HepG2 (cell line): ENCODE measurements around the gene NUP93. TPM values are rescaled to one million over a fixed set of nuclear protein-coding genes. Genes with fewer than 3 reads are reported as not detected.

Experiments used
- ATF7-NPFF ChIP-seq: sonication (generic); formaldehyde crosslinking; IDR thresholded peaks from 2 replicates; pipeline ENCODE4 v1.8.1; 2023; ENCODE audit warnings: mild to moderate bottlenecking, low read depth, missing genetic modification reagents, moderate library complexity
- CEBPG ChIP-seq: IDR thresholded peaks from 2 replicates; pipeline ENCODE4 v1.6.1; 2016
- EP300 ChIP-seq, 3 experiments: sonication (generic) in 1 of 3; formaldehyde crosslinking in 1 of 3; IDR thresholded peaks; 2 replicates each; pipeline versions ENCODE4 v1.5.1 to v1.6.1; 2011 to 2020; ENCODE audit warnings: low read depth in 2 of 3, low read length in 2 of 3, borderline replicate concordance in 1 of 3, improper control_type of control experiment in 1 of 3, mild to moderate bottlenecking in 1 of 3, missing genetic modification reagents in 1 of 3, moderate library complexity in 1 of 3
- FOSL2 ChIP-seq: sonication (generic); formaldehyde crosslinking; IDR thresholded peaks from 2 replicates; pipeline ENCODE4 v1.4.0; 2020; ENCODE audit warnings: missing genetic modification reagents
- GABPA ChIP-seq, 2 experiments: IDR thresholded peaks; 2 replicates each; pipeline ENCODE4 v1.6.1; 2011 to 2016; ENCODE audit warnings: low read depth in 2 of 2, low read length in 1 of 2, missing biosample characterization in 1 of 2, missing genetic modification characterization in 1 of 2
- GZF1 ChIP-seq: sonication (generic); formaldehyde crosslinking; IDR thresholded peaks from 2 replicates; pipeline ENCODE4 v1.5.1; 2020; ENCODE audit warnings: mild to moderate bottlenecking, missing genetic modification reagents
- HOXA5 ChIP-seq: sonication (generic); formaldehyde crosslinking; IDR thresholded peaks from 2 replicates; pipeline ENCODE4 v1.4.0; 2020; ENCODE audit warnings: missing genetic modification reagents
- KDM3A ChIP-seq: IDR thresholded peaks from 2 replicates; pipeline ENCODE4 v1.6.1; 2018; ENCODE audit warnings: low read depth, missing compliant biosample characterization
- KMT2B ChIP-seq: IDR thresholded peaks from 2 replicates; pipeline ENCODE4 v1.6.1; 2016; ENCODE audit warnings: missing genetic modification reagents, missing compliant biosample characterization
- NONO ChIP-seq, 2 experiments: fragments of 450-650 bp in 1 of 2; sonication (generic) in 1 of 2; formaldehyde crosslinking in 1 of 2; IDR thresholded peaks in 1 of 2; conservative IDR thresholded peaks in 1 of 2; 2 replicates each; pipeline versions ENCODE4 v1.6.1 to v1.8.0; 2017 to 2022; ENCODE audit warnings: mild to moderate bottlenecking in 1 of 2, missing genetic modification reagents in 1 of 2, moderate library complexity in 1 of 2
- NR2F6 ChIP-seq, 2 experiments: IDR thresholded peaks; 2 replicates each; pipeline ENCODE4 v1.6.1; 2016; ENCODE audit warnings: antibody characterized with exemption in 1 of 2, mild to moderate bottlenecking in 1 of 2
- POLR2AphosphoS2 ChIP-seq: IDR thresholded peaks from 2 replicates; pipeline ENCODE4 v1.6.1; 2011; ENCODE audit warnings: low read depth, low read length, improper control_type of control experiment
- POLR2AphosphoS5 ChIP-seq: IDR thresholded peaks from 2 replicates; pipeline ENCODE4 v1.6.1; 2012; ENCODE audit warnings: low read depth, low read length
- SRSF1 ChIP-seq: fragments of 200-400 bp; formaldehyde crosslinking; optimal IDR thresholded peaks from 2 replicates; pipeline ENCODE3; 2017; ENCODE audit warnings: mild to moderate bottlenecking, low read depth, low read length, moderate library complexity
- TAF1 ChIP-seq: sonication (generic); formaldehyde crosslinking; IDR thresholded peaks from 2 replicates; pipeline ENCODE4 v1.4.0; 2020; ENCODE audit warnings: missing genetic modification reagents
- TRIM24 ChIP-seq: sonication (generic); formaldehyde crosslinking; IDR thresholded peaks from 2 replicates; pipeline ENCODE4 v1.8.0; 2022; ENCODE audit warnings: mild to moderate bottlenecking, missing genetic modification reagents
- YEATS4 ChIP-seq: sonication (generic); formaldehyde crosslinking; IDR thresholded peaks from 2 replicates; pipeline ENCODE4 v1.4.0; 2020; ENCODE audit warnings: missing genetic modification reagents, borderline replicate concordance
- ZFP82 ChIP-seq: sonication (generic); formaldehyde crosslinking; IDR thresholded peaks from 2 replicates; pipeline ENCODE4 v1.5.1; 2020; ENCODE audit warnings: mild to moderate bottlenecking, missing genetic modification reagents, borderline replicate concordance
- ZNF549 ChIP-seq: sonication (generic); formaldehyde crosslinking; IDR thresholded peaks from 2 replicates; pipeline ENCODE4 v1.5.0; 2020; ENCODE audit warnings: missing genetic modification reagents
- ZNF569 ChIP-seq: sonication (generic); formaldehyde crosslinking; IDR thresholded peaks from 2 replicates; pipeline ENCODE4 v1.5.0; 2020; ENCODE audit warnings: mild to moderate bottlenecking, missing genetic modification reagents, moderate library complexity, borderline replicate concordance
- ZNF83 ChIP-seq: sonication (generic); formaldehyde crosslinking; IDR thresholded peaks from 2 replicates; pipeline ENCODE4 v1.4.0; 2020; ENCODE audit warnings: missing genetic modification reagents, mild to moderate bottlenecking, borderline replicate concordance
- ZNF891 ChIP-seq: sonication (generic); formaldehyde crosslinking; IDR thresholded peaks from 2 replicates; pipeline ENCODE4 v1.5.0; 2020; ENCODE audit warnings: mild to moderate bottlenecking, missing genetic modification reagents
- polyA plus RNA-seq, 8 experiments: library from polyadenylated mRNA; depleted of rRNA in 3 of 8; stranded (reverse) in 7 of 8; unstranded in 1 of 8; fragments of >200 nt; fragmentation: Illumina TruSeq in 4 of 8; extraction: Trizol in 4 of 8; gene quantifications; 2 replicates each; pipeline versions ENCODE4 v1.2.1 to v1.2.3, GENCODE V29; 2011 to 2016; ENCODE audit warnings: low read depth in 4 of 8, missing spikeins in 1 of 8, mixed read lengths in 1 of 8; ENCODE audit not compliant: insufficient read depth in 1 of 8
- total RNA-seq, 5 experiments: library from RNA; depleted of rRNA; stranded (reverse); fragments of >200 nt; fragmentation: Illumina TruSeq; extraction: Trizol; gene quantifications; 2 replicates each; pipeline ENCODE4 v1.2.3, GENCODE V29; 2016; ENCODE audit warnings: low read depth in 1 of 5
- TF ChIP-seq, protein P1 (sequence below): sonication (generic); formaldehyde crosslinking; IDR thresholded peaks from 2 replicates; pipeline ENCODE4 v1.5.0; 2020; ENCODE audit warnings: mild to moderate bottlenecking, missing genetic modification reagents
- TF ChIP-seq, protein P2 (sequence below): sonication (generic); formaldehyde crosslinking; conservative IDR thresholded peaks from 2 replicates; pipeline ENCODE4 v1.4.0; 2020; ENCODE audit warnings: mild to moderate bottlenecking, missing genetic modification reagents, moderate library complexity

Gene NUP93
- total and polyA plus RNA-seq, 2 of the 13 experiments (the other 11 are each of a cell fraction or from before 2014, with no cell fraction given), result 58.5 to 140 TPM

DNA sequence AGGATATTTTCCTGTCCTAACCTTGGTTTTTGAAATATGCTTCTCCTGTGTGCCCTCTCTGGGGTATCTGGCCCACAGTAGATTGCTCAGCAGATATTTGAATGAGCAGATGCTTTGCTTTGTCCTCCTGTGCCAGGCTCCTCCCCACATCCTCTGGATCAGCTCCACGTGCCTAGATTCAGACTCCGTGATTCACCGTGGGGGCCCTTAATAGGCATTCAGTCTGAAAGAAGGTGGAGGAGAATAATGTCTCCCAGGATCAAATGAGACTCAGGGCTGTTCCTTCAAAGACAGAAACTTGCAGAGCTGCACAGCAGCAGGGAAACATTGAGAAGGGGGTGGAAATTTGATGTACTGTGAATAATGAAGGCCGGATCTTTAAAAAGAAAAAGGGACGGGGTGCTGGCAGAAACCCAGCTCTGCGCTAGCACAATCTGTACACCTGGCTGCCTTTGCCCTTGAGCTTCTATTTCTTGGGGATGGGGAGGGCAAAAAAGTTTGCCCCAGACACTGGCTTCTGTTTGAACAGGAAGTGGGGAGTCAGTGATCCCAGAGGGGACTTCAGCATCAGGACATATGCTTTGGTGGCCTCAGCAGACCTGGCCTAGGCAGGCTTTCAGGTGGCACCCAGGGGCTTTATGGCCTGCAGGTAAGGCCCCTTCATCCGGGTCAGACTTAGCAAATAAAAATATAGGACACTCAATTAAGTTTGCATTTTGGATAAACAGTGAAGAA lies 119.2 kb downstream of the NUP93 start (continued):
- TF ChIP-seq KMT2B (CRISPR knock-in tag) (no peak), KDM3A (CRISPR knock-in tag) (no peak), FOSL2 (CRISPR knock-in tag) (no peak), ZNF549 (CRISPR knock-in tag) (no peak), ATF7-NPFF (CRISPR knock-in tag) (no peak), POLR2AphosphoS2 (no peak), ZNF569 (CRISPR knock-in tag) (no peak), NONO (IDR thresholded peaks at IDR 0.05) (no peak), NONO (CRISPR knock-in tag; conservative IDR thresholded peaks at IDR 0.05) (no peak; the same call in 1 of the 2 replicates), EP300 (IDR thresholded peaks at IDR 0.05; ENCODE audit: low read depth in 2 of 2, low read length in 2 of 2) (no peak; a peak in 1 of 4 replicates), EP300 (CRISPR knock-in tag; IDR thresholded peaks at IDR 0.05; ENCODE audit: borderline replicate concordance) (no peak), CEBPG (CRISPR knock-in tag) (no peak), ZFP82 (CRISPR knock-in tag) (no peak), ZNF891 (CRISPR knock-in tag) (no peak), GZF1 (no peak), YEATS4 (CRISPR knock-in tag) (no peak), ZNF83 (no peak), SRSF1 (no peak), NR2F6 (IDR thresholded peaks at IDR 0.05) (no peak), NR2F6 (CRISPR knock-in tag; IDR thresholded peaks at IDR 0.05) (no peak; the same call in 1 of the 2 replicates), TRIM24 (no peak), HOXA5 (CRISPR knock-in tag) (peak; percentile 19; the same call in 1 of the 2 replicates), POLR2AphosphoS5 (peak; percentile 48; the same call in 1 of the 2 replicates), TAF1 (no peak), GABPA (IDR thresholded peaks at IDR 0.05; ENCODE audit: low read depth, low read length) (no peak), GABPA (CRISPR knock-in tag; IDR thresholded peaks at IDR 0.05; ENCODE audit: low read depth) (peak; percentile 63; the same call in 1 of the 2 replicates)
- TF ChIP-seq, protein P1, sequence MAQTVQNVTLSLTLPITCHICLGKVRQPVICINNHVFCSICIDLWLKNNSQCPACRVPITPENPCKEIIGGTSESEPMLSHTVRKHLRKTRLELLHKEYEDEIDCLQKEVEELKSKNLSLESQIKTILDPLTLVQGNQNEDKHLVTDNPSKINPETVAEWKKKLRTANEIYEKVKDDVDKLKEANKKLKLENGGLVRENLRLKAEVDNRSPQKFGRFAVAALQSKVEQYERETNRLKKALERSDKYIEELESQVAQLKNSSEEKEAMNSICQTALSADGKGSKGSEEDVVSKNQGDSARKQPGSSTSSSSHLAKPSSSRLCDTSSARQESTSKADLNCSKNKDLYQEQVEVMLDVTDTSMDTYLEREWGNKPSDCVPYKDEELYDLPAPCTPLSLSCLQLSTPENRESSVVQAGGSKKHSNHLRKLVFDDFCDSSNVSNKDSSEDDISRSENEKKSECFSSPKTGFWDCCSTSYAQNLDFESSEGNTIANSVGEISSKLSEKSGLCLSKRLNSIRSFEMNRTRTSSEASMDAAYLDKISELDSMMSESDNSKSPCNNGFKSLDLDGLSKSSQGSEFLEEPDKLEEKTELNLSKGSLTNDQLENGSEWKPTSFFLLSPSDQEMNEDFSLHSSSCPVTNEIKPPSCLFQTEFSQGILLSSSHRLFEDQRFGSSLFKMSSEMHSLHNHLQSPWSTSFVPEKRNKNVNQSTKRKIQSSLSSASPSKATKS (CRISPR knock-in tag), result 0 out of 2 replicates have a peak, but pooled peaks have one; percentile 26
- TF ChIP-seq, protein P2, sequence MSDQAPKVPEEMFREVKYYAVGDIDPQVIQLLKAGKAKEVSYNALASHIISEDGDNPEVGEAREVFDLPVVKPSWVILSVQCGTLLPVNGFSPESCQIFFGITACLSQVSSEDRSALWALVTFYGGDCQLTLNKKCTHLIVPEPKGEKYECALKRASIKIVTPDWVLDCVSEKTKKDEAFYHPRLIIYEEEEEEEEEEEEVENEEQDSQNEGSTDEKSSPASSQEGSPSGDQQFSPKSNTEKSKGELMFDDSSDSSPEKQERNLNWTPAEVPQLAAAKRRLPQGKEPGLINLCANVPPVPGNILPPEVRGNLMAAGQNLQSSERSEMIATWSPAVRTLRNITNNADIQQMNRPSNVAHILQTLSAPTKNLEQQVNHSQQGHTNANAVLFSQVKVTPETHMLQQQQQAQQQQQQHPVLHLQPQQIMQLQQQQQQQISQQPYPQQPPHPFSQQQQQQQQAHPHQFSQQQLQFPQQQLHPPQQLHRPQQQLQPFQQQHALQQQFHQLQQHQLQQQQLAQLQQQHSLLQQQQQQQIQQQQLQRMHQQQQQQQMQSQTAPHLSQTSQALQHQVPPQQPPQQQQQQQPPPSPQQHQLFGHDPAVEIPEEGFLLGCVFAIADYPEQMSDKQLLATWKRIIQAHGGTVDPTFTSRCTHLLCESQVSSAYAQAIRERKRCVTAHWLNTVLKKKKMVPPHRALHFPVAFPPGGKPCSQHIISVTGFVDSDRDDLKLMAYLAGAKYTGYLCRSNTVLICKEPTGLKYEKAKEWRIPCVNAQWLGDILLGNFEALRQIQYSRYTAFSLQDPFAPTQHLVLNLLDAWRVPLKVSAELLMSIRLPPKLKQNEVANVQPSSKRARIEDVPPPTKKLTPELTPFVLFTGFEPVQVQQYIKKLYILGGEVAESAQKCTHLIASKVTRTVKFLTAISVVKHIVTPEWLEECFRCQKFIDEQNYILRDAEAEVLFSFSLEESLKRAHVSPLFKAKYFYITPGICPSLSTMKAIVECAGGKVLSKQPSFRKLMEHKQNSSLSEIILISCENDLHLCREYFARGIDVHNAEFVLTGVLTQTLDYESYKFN, result no peak
